Nucleus accumbens (tissue), 56 donors: ENCODE measurements around the gene CEP164.

Experiments
- DNase-seq, 56 donors: peaks; one replicate each; lab custom pipeline; 2025; lab: John Stamatoyannopoulos, UW

The CEP164 gene

DNA sequence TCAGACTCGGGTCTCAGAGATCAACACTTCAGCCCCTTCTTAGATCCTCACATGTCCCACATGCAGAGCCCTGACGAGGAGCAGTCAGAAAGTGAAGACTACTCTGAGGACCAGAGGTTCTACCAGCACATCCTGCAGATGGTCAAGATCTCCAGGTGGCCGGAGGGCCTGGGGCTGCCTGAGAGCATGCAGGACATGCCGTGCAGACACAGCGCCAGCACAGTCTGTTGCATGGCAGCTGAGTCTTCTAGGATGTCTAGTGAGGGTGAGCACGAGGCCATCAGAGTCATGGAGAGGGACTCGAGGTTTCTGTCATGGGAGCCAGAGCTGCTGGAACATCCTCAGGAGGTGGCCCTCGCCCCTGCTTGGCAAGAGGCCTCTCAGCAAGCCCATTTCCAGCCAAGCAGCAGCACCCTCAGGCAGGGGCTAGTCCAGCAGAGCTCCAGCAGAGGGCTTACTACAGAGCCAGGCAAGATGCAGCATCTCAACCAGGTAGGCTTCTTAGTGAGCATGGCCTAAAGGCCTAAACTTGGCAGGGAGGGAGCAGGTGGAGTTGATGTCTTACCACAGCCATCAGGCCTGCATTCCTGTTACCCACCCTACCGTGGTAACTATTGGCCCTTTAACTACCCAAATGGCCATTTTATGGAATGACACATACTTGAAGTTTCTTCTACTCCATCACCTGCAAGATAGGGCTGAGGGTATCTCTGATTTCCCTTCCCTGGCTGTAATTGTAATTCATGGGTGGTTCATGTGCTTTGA, 28.7 kb downstream of the CEP164 start:
- DNase-seq = no peak

DNA sequence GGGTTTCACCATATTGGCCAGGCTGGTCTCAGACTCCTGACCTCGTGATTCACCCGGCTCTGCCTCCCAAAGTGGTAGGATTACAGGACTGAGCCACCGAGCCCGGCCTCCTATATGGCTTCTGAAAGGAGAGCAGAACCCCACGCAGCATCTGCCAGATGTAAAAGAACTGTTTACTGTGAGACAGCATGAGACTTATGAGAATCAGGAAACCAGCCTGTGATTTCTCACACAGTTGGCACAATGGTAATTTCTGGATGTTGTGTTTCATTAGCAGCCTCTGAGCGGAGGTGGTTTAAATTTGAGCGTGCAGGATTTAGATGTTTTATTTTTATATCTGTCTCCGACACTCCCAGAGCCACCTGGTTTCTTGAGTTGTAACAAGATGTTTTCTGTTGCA, 33.8 kb downstream of the CEP164 start:
- DNase-seq = peak in 11 of 56 donors; percentile 4 to 54 (median 24)

- DNase-seq = no peak
Observed at GRCh38 chr11:117366248-117366647, 38.6 kb downstream of the CEP164 start.

- DNase-seq = no peak
Observed at GRCh38 chr11:117366875-117367274, 39.2 kb downstream of the CEP164 start.

- DNase-seq = no peak
Observed at GRCh38 chr11:117369534-117369933, 41.9 kb downstream of the CEP164 start.

DNA sequence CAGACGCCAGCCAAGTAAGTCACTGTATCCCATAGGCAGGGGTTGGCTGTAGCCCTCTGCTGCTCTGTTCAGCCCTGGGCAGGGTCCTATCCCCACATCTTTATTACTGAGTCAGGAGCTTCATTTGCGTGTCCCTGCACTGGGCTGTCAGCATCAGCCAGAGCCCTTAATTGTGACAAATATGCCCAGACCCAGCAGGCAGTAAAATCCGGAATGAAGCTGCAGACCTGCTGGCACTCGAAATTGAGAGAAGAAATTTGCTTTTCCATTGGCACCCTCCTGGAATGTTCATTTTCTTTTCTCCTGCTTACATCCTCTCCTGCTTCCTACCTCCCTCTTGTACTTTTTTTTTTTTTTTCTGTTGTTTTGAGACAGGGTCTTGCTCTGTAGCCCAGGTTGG, 43.8 kb downstream of the CEP164 start:
- no peak for DNase-seq

DNA sequence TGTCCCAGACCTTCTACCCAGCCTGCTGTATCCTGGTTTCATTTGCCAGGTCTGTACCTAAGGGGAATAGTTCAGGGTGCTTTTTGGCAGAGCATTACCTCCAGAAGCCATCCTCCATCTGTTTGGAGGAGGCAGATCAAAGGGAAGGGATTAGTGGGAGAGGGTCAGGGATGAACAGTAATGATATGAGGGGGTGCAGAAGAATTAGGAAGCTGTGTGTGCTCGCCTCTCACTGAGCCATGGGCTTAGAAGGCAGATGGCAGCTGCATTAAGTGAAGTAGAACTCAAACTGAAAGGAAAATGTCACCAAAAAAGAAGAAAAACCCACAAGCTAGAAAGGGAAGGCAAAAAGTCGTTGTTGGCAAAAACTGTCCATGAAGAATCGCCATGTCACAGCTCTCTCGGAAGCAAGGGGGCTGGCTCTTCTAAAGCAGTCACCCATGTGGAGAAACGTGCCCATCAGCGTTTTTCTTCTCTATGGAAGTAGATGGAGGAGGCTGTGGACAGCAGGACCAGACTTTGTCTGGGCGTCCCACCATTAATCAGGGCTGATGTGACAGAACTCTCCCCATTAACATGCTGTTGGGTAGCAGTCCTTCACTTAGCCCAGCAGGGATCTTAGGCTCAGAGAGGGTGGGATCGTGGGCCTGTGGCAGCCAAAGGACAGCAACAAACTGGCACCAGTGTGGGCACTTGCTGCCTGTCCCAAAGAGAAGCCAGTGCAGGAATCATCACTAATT, 46.8 kb downstream of the CEP164 start:
- DNase-seq = no peak

GRCh38 chr11:117375960-117376359, 48.3 kb downstream of the CEP164 start:
- DNase-seq = peak in 18 of 56 donors; percentile 11 to 53 (median 24)

- no peak for DNase-seq
Observed at GRCh38 chr11:117376517-117376916, 48.9 kb downstream of the CEP164 start.

DNA sequence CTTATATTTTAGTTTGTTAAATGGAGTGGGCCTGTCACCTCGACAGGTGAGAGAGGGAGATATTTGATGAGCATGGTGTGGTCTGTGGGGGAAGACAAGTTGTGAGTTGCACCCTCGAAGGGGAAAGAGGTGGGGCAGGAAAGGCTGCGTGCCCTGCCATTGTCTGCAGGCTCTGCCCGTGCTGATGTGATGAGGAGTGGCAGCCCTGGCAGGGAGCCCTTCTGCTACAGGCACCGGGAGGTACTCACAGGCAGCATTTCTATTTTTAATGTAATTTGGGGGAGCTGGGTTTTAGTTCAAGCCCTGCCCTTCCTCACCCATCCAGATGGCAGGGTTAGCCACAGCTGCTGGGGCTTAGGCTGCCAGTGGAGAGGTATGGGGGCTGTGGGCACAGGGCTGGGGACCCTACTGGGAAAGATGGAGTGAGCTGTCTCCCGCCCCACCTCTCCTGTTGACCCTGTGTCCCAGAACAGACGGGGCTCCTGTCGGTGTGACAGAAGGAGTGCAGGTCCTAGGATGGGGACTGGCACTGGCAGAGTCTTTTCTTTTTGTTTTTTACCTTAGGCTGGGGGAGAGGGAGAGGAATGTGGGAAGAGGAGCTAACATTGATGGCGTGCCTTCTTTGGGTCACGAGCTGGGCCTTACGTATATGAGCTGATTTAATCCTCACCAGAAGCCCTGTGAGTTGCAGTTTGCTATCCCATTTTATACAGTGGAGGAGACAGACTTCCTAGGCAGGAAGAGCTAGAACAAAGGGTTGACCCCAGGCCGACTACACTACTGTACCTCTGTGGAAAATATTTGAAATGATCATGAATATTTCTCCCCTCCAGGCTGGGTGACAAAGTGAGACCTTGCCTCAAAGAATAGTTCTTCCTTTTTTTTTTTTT, 51.6 kb downstream of the CEP164 start:
- DNase-seq = peak in 10 of 56 donors; percentile 8 to 55 (median 18)

- DNase-seq = no peak
Observed at GRCh38 chr11:117380676-117381075, 53.0 kb downstream of the CEP164 start.

DNA sequence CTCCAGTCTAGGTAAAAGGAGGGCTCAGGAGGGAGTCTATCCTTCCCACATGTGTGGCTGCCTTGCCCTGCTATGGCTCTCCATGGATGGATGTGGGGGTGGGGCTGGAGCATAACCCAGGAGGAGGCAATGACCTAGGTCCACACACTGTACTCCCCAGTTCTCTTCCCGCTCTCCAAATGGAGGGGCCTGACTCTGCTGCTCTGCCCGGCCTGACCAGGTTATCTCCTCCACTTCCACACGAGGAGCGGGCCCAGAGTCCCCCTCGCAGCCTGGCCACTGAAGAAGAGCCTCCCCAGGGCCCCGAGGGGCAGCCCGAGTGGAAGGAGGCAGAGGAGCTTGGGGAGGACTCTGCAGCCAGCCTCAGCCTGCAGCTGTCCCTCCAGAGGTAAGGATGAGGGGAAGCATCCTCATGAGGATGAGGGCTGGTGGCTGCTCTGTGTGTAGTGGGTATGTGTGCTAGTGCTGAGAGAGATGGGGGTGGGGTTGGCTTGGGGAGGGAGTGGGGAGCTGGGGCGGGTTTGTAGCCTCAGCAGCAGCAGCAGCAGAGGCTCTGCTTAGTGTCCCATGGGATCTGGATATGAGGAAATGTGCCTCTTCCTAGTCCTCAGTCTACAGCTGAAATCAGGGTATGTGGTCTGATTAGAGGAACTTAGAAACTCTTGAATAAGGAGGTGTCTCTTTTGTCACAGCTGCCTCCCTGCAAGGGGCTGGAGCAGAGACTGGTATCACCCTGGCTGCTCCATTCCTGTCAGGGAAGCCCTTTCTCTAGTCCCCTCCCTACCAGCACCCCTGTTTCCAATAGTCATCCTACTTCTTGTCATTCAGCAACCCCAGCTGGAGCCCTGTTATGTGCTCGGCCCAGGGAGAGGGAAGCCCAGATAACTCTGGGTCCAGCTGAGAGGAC, 54.1 kb downstream of the CEP164 start:
- no peak for DNase-seq

GRCh38 chr11:117382746-117383145, 55.1 kb downstream of the CEP164 start:
- DNase-seq = no peak

- DNase-seq = peak in 20 of 56 donors; percentile 5 to 60 (median 24)
Observed at GRCh38 chr11:117384045-117384444, 56.4 kb downstream of the CEP164 start.

- DNase-seq = peak in 4 of 56 donors; percentile 5 to 42 (median 19)
Observed at GRCh38 chr11:117385471-117385870, 57.8 kb downstream of the CEP164 start.

DNA sequence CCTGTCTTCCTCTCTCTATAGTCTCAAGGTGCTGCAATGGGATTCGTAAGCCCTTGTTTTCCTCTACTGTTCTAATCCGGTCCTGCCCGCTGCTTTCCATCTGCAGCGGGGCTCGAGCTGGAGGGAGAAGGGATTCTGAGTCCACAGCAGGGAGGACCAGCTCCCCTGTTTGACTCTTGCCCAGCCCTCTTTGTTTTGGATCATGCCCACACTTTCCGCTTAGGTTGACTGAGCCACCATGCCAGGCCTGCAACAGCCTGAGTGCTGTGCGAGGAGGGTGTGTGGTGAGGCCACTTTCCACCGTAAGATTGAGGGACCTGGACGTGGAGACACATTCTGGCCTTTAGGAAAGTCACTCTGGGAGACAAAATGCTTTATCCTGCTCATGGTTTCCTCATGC, 58.3 kb downstream of the CEP164 start:
- no peak for DNase-seq

DNA sequence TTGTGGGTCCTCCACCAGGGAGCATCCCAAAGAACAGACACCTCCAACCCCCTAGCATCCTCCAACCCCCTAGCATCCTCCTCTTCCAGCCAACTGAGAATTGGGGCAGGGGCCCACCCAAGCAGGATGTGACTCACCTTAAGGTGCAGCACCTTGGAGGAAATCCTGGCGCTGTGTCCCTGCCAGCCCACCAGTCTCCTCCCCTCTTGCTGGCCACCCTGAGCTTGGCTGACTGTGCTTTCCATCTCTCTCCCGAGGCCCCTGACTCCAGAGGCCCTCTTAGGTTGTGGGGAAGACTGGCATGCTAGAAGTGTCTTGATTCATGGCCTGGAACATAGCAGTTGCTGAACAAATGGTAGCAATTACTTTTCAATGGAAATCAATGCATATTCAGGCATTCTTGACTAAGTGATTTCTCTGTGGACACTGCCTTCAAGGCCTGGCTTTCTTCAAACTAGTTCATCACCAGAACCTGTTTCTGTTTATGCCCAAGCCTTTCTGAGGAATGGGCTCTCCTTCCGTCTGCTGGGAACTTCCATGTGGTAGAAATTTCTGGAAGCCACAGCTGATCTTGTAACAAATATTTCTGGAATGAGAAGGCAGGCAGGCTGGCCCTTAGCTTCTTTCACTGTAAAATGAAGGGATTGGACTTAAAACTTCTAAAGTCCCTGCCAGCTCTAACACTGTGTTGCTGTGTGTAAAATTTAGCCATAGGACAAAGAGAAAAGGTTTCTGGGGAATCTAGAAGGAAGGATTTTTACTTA, 60.5 kb downstream of the CEP164 start:
- no peak for DNase-seq

DNA sequence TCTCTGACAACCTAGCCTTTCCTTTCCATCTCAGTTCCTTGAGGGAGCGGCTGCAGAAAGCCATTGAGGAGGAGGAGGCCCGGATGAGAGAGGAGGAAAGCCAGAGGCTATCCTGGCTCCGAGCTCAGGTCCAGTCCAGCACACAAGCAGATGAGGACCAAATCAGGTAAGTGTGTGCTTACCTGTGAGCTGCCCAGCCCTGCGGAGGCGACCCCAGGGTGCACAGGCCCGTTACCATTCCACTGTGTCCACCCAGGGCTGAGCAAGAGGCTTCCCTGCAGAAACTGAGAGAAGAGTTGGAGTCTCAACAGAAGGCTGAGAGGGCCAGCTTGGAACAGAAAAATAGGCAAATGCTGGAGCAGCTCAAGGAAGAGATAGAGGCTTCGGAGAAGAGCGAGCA, 63.1 kb downstream of the CEP164 start:
- no peak for DNase-seq

DNA sequence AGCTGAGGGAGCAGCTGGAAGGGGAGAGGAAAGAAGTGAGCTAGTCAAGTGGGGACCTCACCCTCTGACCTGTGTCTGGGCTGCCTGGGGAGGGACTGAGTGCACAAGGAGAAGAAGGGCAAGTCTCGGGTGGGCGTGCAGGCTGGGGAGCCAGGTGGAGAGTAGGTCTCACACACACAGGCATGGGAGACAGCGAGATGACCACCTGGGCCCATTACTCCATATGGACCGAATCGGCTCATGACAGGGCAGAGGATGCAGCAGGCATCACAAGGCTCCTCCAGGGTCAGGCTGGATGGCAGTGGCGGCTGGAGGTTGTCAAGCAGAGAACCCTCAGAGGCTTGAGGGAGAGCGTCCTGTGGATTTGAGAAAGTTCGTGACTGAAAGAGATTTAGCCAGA, 63.5 kb downstream of the CEP164 start:
- no peak for DNase-seq
